Prostate gland (tissue), 2 donors: ENCODE results near the gene BRS3.

ENCODE experiments used
- POLR2AphosphoS5 ChIP-seq: sonication (generic); formaldehyde crosslinking; IDR thresholded peaks from one replicate; pipeline ENCODE4 v1.6.1; 2017; ENCODE audit warnings: antibody characterized with exemption
- TF ChIP-seq, protein P1 (sequence below), 4 experiments: fragments of 200-600 bp in 2 of 4; fragments of 450-650 bp in 2 of 4; sonication (generic) in 2 of 4; IDR thresholded peaks; 1 replicate in 3 of 4; 2 replicates in 1 of 4; pipeline ENCODE4 v1.5.1; 2016 to 2019; ENCODE audit warnings: antibody characterized with exemption in 4 of 4, mild to moderate bottlenecking in 2 of 4, moderate library complexity in 2 of 4

DNA sequence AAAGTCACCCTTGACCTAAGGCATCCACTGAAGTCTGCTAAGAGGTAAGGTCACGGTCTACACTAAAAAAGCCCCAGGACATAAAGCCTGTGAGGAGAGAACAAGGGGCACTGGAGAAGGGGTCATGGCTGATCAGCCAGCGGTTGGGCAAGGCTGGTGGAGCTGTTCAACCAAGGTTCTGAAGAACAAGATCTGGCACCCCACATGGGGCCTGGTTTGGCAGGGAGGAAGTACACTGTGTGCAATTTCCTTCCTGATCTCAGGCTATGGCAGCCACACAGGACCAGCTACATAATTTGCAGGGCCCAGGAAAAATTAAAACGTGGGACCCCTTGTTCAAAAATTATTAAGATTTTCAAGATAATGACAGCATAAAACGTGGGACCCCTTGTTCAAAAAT lies 14.1 kb upstream of the BRS3 start:
- TF ChIP-seq, protein P1, sequence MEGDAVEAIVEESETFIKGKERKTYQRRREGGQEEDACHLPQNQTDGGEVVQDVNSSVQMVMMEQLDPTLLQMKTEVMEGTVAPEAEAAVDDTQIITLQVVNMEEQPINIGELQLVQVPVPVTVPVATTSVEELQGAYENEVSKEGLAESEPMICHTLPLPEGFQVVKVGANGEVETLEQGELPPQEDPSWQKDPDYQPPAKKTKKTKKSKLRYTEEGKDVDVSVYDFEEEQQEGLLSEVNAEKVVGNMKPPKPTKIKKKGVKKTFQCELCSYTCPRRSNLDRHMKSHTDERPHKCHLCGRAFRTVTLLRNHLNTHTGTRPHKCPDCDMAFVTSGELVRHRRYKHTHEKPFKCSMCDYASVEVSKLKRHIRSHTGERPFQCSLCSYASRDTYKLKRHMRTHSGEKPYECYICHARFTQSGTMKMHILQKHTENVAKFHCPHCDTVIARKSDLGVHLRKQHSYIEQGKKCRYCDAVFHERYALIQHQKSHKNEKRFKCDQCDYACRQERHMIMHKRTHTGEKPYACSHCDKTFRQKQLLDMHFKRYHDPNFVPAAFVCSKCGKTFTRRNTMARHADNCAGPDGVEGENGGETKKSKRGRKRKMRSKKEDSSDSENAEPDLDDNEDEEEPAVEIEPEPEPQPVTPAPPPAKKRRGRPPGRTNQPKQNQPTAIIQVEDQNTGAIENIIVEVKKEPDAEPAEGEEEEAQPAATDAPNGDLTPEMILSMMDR (IDR thresholded peaks at IDR 0.05) = no peak
- TF ChIP-seq POLR2AphosphoS5 = no peak
